ENCODE measurements around the gene GTPBP1.

DNA sequence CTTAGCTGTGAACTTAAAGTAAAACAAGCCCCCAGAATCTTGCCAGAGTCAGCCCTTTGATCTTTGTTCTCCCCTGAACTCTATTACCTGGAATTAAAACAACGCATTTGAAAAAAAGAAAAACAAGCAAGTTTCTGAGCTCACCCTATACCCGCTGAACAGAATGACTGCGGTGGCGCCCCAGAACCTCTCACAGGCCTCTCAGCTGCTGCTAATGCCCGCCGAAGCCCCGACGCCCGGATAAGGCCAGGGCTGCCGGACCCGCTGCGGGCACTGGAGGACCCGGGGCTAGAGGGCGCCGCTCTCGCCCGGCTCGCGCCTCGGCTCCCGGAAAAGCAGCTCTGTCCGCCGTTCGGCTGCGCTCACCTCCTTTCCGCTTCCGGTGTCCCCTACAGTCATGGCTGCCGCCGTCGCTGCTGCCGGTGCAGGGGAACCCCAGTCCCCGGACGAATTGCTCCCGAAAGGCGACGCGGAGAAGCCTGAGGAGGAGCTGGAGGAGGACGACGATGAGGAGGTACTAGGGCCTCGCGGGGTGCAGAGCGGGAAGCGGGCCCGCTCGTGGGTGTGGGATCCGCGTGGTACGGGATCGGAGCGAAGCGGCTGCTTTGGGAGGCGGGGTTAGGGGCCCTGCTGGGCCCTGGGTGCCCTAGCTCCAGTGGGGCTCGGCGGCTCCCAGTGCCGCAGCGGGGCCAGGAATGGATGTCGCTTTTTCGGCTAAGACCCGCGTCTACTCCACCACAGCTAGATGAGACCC, 24.0 kb upstream of the GTPBP1 start, which contains the start of gene TOMM22:
- TF ChIP-seq POLR2A (IDR thresholded peaks at IDR 0.05; ENCODE audit: low read depth, low read length) (peak; percentile 96), TAF1 (IDR thresholded peaks at IDR 0.05; ENCODE audit: borderline replicate concordance, low read depth, low read length) (peak; percentile 93), POLR2AphosphoS5 (IDR thresholded peaks at IDR 0.05; ENCODE audit: low read depth, low read length) (peak; percentile 95)

Measured in GM12892 (cell line).